Spinal cord (tissue), 10 donors: ENCODE results near the gene HSPB2. TPM values are rescaled to one million over a fixed set of nuclear protein-coding genes. Genes with fewer than 3 reads are reported as not detected.
"Not testable (repeated sequence)": the region's sequence is repeated elsewhere in the genome, so short reads cannot be mapped to it uniquely, and the experiment has no call there.

Experiments used
- DNase-seq, 6 donors: peaks; one replicate each; pipeline versions ENCODE4 v3.0.0 to v3.0.0-alpha.2; 2013 to 2015; ENCODE audit warnings: low spot score in 6 of 6, low read depth in 4 of 6
- H3K27ac ChIP-seq: one replicate; pipeline ENCODE4 v1.5.1; 2013; ENCODE audit warnings: low read depth, low read length, control low read depth
- H3K27me3 ChIP-seq: one replicate; pipeline ENCODE4 v1.6.1; 2013; ENCODE audit warnings: low read length; ENCODE audit not compliant: control insufficient read depth, insufficient read depth
- H3K36me3 ChIP-seq: one replicate; pipeline ENCODE4 v1.6.1; 2013; ENCODE audit warnings: low read length; ENCODE audit not compliant: control insufficient read depth, insufficient read depth
- H3K4me1 ChIP-seq: one replicate; pipeline ENCODE4 v1.6.1; 2013; ENCODE audit warnings: low read length; ENCODE audit not compliant: control insufficient read depth, insufficient read depth
- H3K4me3 ChIP-seq: one replicate; pipeline ENCODE4 v1.5.1; 2013; ENCODE audit warnings: low read depth, low read length, control low read depth
- H3K9me3 ChIP-seq: one replicate; pipeline ENCODE4 v1.6.1; 2013; ENCODE audit warnings: low read length; ENCODE audit not compliant: control insufficient read depth, insufficient read depth
- WGBS: methylation state at CpG from one replicate; pipeline ENCODE4 v1.1.5; 2013; ENCODE audit warnings: missing lambda C conversion rate; ENCODE audit not compliant: insufficient coverage; 5-methylcytosine and 5-hydroxymethylcytosine counted together
- polyA plus RNA-seq, 2 donors: library from polyadenylated mRNA; unstranded; fragments of 120-200 nt; gene quantifications; one replicate each; pipeline ENCODE4 v1.2.1, GENCODE V29; 2013; ENCODE audit not compliant: insufficient read length in 2 of 2
- total RNA-seq, 2 donors: library from RNA; depleted of rRNA in 1 of 2; stranded (reverse); fragments of 120-200 nt in 1 of 2; fragments of >200 nt in 1 of 2; gene quantifications; one replicate each; pipeline versions ENCODE4 v1.2.3 to v1.2.4, GENCODE V29; 2013 to 2014
- donor health status: healthy.

The HSPB2 gene
- total and polyA plus RNA-seq, 4 donors: 0.50 to 5.7 (median 3.7) TPM

DNA sequence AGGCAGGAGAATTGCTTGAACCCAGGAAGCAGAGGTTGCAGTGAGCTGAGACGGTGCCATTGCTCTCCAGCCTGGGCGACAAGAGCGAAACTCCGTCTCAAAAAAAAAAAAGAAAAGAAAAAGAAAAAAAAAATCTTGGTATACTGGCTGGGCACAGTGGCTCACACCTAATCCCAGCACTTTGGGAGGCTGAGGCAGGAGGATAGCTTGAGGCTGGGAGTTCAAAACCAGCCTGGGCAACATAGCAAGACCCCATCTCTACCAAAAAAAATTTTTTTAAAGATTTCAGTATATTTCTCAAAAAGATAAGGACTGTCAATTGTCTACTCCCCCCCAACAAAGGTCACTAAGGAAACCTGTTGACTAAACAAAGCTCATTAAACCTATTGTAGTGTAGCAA is 27.5 kb upstream of the HSPB2 start:
- H3K4me3 ChIP-seq, H3K4me1 ChIP-seq, H3K9me3 ChIP-seq, DNase-seq, H3K27ac ChIP-seq, H3K27me3 ChIP-seq, H3K36me3 ChIP-seq: not testable (repeated sequence)
- no CpG with 5 or more reads among the region's 4 CpGs for WGBS

DNA sequence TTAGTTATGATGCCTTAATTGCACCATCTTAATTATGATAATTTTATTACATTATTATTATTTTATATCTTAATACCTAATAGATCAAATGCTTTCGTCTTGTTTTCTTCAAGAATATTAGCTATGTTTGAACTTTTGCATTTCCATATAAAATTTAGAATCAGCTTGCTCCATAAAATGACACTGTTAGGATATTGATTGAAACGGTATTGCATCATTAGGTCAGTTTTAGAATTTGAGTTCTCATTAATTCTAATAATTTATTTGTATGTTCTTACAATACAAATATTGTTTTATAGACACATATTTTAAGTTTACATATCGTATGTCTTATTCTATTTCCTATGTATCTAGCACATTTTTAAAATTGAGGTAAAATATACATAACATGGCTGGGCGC is 26.5 kb upstream of the HSPB2 start:
- WGBS: no CpG with 5 or more reads among the region's 4 CpGs
- Histone ChIP-seq H3K4me3 (no peak overlapping the region), H3K36me3 (no peaks in the 10 kb centered on the region), H3K9me3 (no peaks in the 10 kb centered on the region), H3K27me3 (no peaks in the 10 kb centered on the region), H3K27ac (no peak overlapping the region), H3K4me1 (no peaks in the 10 kb centered on the region)
- no peak for DNase-seq

DNA sequence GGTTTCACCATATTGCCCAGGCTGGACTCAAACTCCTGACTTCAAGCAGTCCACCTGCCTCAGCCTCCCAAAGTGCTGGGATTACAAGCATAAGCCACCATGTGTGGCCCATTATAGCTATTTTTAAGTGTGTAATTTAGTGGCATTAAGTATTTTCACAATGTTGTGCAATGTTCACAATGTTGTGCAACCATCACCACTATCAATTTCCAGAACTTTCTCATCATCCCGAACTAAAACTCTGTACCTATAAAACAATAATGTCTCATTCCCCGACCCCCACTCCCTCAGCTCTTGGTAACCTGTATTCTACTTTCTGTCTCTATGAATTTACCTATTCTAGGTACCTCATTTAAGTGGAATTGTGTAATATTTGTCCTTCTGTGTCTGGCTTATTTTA is 25.7 kb upstream of the HSPB2 start:
- no peak for DNase-seq
- no peaks in the 10 kb centered on the region for H3K36me3 ChIP-seq
- no CpG with 5 or more reads among the region's 2 CpGs for WGBS
- H3K27me3 ChIP-seq: no peaks in the 10 kb centered on the region
- no peaks in the 10 kb centered on the region for H3K4me1 ChIP-seq
- no peak overlapping the region for H3K27ac ChIP-seq
- no peaks in the 10 kb centered on the region for H3K9me3 ChIP-seq
- no peak overlapping the region for H3K4me3 ChIP-seq

DNA sequence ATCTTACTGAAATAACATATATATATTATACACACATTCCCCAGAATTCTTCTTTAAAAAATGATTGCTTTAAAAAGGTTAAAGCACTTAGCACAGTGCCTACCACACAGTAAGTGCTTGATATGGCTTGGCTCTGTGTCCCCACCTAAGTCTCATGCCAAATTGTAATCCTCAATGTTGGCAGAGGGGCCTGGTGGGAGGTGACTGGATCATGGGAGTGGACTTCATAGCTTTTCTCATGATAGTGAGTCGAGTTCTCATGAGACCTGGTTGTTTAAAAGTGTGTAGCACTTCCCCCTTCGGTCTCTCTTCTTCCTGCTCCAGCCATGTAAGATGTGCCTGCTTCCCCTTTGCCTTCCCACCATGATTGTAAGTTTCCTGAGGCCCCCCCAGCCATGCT is 7.1 kb upstream of the HSPB2 start:
- Histone ChIP-seq H3K9me3 (no peaks in the 10 kb centered on the region), H3K36me3 (no peaks in the 10 kb centered on the region), H3K4me3 (no peak overlapping the region), H3K27me3 (no peaks in the 10 kb centered on the region), H3K27ac (no peak overlapping the region), H3K4me1 (no peaks in the 10 kb centered on the region)
- WGBS: no CpG with 5 or more reads among the region's 2 CpGs
- no peak for DNase-seq

DNA sequence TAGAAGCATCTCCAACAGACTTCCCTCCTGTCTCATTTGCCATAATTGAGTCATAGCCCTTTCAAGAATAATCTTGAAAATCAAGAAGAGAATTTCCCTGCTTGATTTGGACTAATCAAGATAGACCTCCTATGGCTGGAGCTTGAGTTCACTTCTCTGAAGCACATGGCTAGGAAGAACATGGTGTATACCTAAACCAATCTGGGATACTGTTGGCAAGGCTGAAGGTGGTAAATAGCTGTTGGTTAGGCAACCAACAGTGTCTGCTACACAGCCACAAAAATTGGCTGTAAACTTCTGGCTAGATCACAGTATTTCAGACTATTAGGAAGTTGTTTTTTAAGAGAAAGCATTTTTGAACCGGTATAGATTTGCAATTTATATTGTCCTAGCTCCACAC is 5.9 kb upstream of the HSPB2 start:
- no peaks in the 10 kb centered on the region for H3K27me3 ChIP-seq
- H3K27ac ChIP-seq: no peak overlapping the region
- WGBS: no CpG with 5 or more reads among the region's 1 CpG
- DNase-seq: no peak
- H3K9me3 ChIP-seq: no peaks in the 10 kb centered on the region
- H3K4me3 ChIP-seq: no peak overlapping the region
- no peaks in the 10 kb centered on the region for H3K36me3 ChIP-seq
- peaks cover 7% of the 10 kb centered on the region for H3K4me1 ChIP-seq

DNA sequence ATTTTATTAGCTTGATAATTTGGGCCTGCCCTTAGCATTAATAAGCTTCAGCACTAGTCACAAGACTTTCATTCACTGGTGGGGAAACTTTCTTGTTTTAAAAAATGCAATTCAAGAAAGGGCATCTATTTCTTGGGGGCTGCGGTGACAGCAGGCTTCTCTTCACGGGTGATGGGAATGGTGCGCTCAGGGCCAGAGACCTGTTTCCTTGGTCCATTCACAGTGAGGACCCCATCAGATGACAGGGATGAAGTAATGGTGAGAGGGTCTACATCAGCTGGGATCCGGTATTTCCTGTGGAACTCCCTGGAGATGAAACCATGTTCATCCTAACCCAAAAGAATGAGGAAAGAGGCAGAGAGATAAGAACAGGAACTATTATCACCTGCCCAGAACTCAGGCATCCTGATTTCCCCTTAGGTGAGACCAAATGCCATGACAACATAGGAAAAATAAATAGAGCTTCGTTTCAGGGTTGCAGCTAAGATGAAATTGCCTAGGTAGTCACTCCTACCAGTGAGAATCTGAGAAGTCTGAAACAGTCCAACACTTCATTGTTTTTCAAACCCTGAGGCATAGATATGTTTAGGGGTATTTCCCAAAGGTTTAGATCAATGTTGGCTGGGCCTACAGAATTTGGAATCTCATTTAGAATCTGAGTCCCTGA is 3.8 kb upstream of the HSPB2 start:
- no peak overlapping the region for H3K27ac ChIP-seq
- 93% methylated on average over 3 of the region's 5 CpGs for WGBS
- no peak for DNase-seq
- H3K36me3 ChIP-seq: no peaks in the 10 kb centered on the region
- no peaks in the 10 kb centered on the region for H3K27me3 ChIP-seq
- no peaks in the 10 kb centered on the region for H3K9me3 ChIP-seq
- H3K4me3 ChIP-seq: no peak overlapping the region
- peaks cover 27% of the 10 kb centered on the region for H3K4me1 ChIP-seq

DNA sequence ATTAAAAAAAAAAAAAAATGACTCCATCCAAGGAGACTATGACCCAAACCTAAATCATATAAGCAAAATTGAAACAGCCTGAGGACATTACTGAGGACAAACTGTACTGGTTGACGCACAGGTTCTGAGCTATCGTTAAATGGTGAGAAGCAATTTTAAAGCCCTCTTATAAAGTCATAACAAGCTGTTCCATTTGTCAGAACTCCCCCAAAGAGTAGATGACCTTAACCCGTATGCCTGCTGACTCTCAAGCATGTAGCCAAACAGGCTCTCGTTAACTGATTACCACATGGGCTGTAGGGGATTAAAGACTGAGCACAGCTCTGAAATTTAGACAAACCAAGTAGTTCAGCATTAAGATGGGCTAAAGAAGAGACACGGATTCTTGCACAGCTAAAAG is 3.2 kb upstream of the HSPB2 start:
- Histone ChIP-seq H3K4me1 (peaks cover 33% of the 10 kb centered on the region), H3K36me3 (no peaks in the 10 kb centered on the region), H3K9me3 (no peaks in the 10 kb centered on the region), H3K4me3 (no peak overlapping the region), H3K27ac (no peak overlapping the region), H3K27me3 (no peaks in the 10 kb centered on the region)
- DNase-seq: peak in 1 of 6 donors; percentile 19
- 92% methylated on average over 2 of the region's 5 CpGs for WGBS

DNA sequence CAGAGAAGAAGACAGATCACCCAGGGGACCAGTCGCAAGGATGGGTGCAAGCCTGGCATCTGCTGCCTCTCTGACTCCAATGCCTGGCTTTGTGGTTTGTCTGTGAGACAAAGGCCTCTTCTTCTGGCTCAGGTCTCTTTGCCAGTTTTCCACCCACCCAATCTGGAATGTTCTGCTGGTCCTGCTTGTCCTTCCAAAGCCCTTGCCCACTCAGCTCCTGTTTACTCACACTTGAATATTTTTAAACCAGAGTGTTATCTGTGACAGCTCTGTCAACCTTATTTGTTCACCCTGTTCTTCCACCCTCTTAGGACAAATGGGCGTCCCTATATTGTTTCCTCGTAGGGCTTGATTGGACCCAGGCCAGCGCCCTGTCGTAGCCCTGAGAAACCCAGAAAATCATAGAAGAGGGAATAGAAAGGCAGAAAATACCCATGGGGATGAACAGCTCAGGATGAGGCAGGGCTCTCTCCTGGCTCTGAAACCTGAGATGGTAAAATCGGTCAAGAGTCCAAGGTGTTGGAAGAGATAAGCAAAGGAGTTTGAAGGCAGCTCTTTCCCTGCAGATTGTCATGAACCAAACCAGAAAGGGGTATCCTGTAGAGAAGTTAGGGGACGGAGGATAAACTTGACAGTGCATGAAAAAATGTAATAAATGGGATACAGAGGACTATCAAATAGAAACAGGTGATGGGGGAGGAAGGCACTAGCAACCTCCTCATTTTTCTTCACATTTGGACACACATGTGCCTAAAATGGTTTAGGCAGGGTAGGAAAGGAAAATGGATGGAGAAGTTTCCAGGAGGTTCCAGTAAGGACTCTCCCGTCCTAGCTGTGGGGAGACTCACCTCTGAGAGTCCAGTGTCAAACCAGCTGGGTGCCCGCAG is 1.6 kb upstream of the HSPB2 start:
- Histone ChIP-seq H3K27me3 (no peaks in the 10 kb centered on the region), H3K36me3 (no peaks in the 10 kb centered on the region), H3K4me3 (peak overlapping the region; percentile 4), H3K9me3 (no peaks in the 10 kb centered on the region), H3K27ac (peak overlapping the region; percentile 87), H3K4me1 (peaks cover 33% of the 10 kb centered on the region)
- 71% methylated on average over 9 of the region's 9 CpGs for WGBS
- DNase-seq: peak in 1 of 6 donors; percentile 57

DNA sequence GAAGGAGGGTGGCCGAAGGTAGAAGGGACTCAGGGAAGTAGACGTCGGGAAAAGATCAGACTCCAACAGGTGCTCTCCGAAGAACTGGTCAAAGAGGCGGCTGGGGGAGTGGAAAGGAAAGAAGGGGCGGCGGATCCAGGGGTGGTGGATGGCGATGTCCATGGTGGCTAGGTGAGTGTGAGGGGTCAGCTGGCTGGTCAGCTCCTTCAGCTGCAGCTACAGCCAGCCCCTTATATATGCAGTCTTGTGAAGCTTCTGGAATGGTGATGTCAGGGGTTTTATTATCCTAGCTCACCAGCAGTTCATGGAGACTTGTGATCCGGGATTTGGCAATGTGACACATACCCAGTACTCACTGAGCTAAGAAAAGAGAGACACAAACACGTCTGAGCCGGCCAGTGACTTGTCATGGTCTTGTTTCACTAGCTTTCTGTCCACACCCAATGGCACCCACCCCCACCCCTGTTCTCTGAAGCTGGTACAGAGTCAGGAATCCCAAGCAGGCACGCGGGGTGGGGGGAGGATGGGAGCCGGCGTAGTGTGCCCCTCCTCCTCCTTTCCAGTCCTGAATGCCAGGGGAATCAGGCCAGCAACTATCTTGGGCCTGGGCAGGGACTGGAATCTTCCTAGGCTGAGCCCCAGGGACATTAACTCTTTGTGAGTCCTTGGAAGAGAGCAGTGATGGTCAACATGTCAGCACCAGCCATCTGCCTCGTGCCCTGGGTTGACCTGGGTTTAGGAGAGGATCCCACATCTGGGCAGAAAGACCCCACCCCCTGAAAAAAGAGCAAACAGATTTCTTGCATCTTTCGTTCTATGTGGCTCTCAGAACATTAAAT is 752 bp upstream of the HSPB2 start, which contains the start of gene CRYAB:
CRYAB (minus strand) TSS at position 208 of the 839 bp plus-strand sequence; CDS start at position 162, 46 bp downstream.
- 54% methylated on average over 15 of the region's 17 CpGs for WGBS
- Histone ChIP-seq H3K4me1 (peaks cover 33% of the 10 kb centered on the region), H3K36me3 (no peaks in the 10 kb centered on the region), H3K4me3 (peak within 1 kb of the TSS; percentile 21), H3K9me3 (no peaks in the 10 kb centered on the region), H3K27me3 (no peaks in the 10 kb centered on the region), H3K27ac (peak within 1 kb of the TSS; percentile 87)
- DNase-seq: peak in 4 of 6 donors; percentile 42 to 90 (median 54)
